ENCODE measurements around the gene FANK1. TPM values are rescaled to one million over a fixed set of nuclear protein-coding genes. Genes with fewer than 3 reads are reported as not detected.

The FANK1 gene
- total and polyA plus RNA-seq, 2 donors from 2014 or later: 8.6 to 13.4 TPM

GRCh38 chr10:126011995-126012394, 115.6 kb downstream of the FANK1 start:
- TF ChIP-seq CTCF (IDR thresholded peaks at IDR 0.05; ENCODE audit: borderline replicate concordance, extremely low read depth, insufficient read depth): no peak
- no peak for FAIRE-seq

GRCh38 chr10:126012485-126012884, 116.1 kb downstream of the FANK1 start:
- Histone ChIP-seq H3K36me3 (ENCODE audit: control insufficient read depth in 2 of 3, insufficient read depth in 3 of 3, low read length in 3 of 3) (no peaks in the 10 kb centered on the region), H3K27ac (ENCODE audit: low read depth in 2 of 2, low read length in 2 of 2) (no peak overlapping the region), H3K9me3 (ENCODE audit: control insufficient read depth in 2 of 3, insufficient read depth in 1 of 3, low read length in 3 of 3) (no peaks in the 10 kb centered on the region), H3K4me1 (ENCODE audit: control insufficient read depth in 2 of 3, insufficient read depth in 2 of 3, low read depth in 1 of 3, low read length in 3 of 3) (peaks cover 0 to 21% (median 4%) of the 10 kb centered on the region in 3 donors), H3K4me3 (ENCODE audit: low read length in 3 of 3) (no peak overlapping the region), H3K9ac (ENCODE audit: low read length in 3 of 3) (no peak overlapping the region), H3K27me3 (ENCODE audit: control insufficient read depth, insufficient read depth, low read length) (no peaks in the 10 kb centered on the region)
- DNase-seq (no peak), FAIRE-seq (no peak)
- TF ChIP-seq CTCF (IDR thresholded peaks at IDR 0.05; ENCODE audit: borderline replicate concordance, extremely low read depth, insufficient read depth): no peak
- intact Hi-C loops (cut with DNase I): no loop called here

More at GRCh38 chr10:126011995-126012394, 115.6 kb downstream of the FANK1 start:
- no peak for DNase-seq
- Histone ChIP-seq H3K27ac (ENCODE audit: low read depth in 2 of 2, low read length in 2 of 2) (no peak overlapping the region), H3K36me3 (ENCODE audit: control insufficient read depth in 2 of 3, insufficient read depth in 3 of 3, low read length in 3 of 3) (no peaks in the 10 kb centered on the region), H3K4me3 (ENCODE audit: low read length in 3 of 3) (no peak overlapping the region), H3K27me3 (ENCODE audit: control insufficient read depth, insufficient read depth, low read length) (no peaks in the 10 kb centered on the region), H3K9ac (ENCODE audit: low read length in 3 of 3) (no peak overlapping the region), H3K4me1 (ENCODE audit: control insufficient read depth in 2 of 3, insufficient read depth in 2 of 3, low read depth in 1 of 3, low read length in 3 of 3) (peaks cover 0 to 16% (median 4%) of the 10 kb centered on the region in 3 donors), H3K9me3 (ENCODE audit: control insufficient read depth in 2 of 3, insufficient read depth in 1 of 3, low read length in 3 of 3) (no peaks in the 10 kb centered on the region)
- intact Hi-C loops (cut with DNase I): no loop called here

- Histone ChIP-seq H3K9me3 (ENCODE audit: control insufficient read depth in 2 of 3, insufficient read depth in 1 of 3, low read length in 3 of 3) (no peaks in the 10 kb centered on the region), H3K27me3 (ENCODE audit: control insufficient read depth, insufficient read depth, low read length) (no peaks in the 10 kb centered on the region), H3K36me3 (ENCODE audit: control insufficient read depth in 2 of 3, insufficient read depth in 3 of 3, low read length in 3 of 3) (no peaks in the 10 kb centered on the region), H3K4me1 (ENCODE audit: control insufficient read depth in 2 of 3, insufficient read depth in 2 of 3, low read depth in 1 of 3, low read length in 3 of 3) (peaks cover 0 to 24% (median 4%) of the 10 kb centered on the region in 3 donors), H3K9ac (ENCODE audit: low read length in 3 of 3) (no peak overlapping the region), H3K4me3 (ENCODE audit: low read length in 3 of 3) (no peak overlapping the region), H3K27ac (ENCODE audit: low read depth in 2 of 2, low read length in 2 of 2) (no peak overlapping the region)
- intact Hi-C loops (cut with DNase I): no loop called here
- no peak for FAIRE-seq
- DNase-seq: peak in 2 of 5 donors; percentile 27 to 41
- no peak for TF ChIP-seq CTCF (IDR thresholded peaks at IDR 0.05; ENCODE audit: borderline replicate concordance, extremely low read depth, insufficient read depth)
These were observed 117.3 kb downstream of the FANK1 start for GRCh38 chr10:126013489-126014281.

Data from kidney (tissue), 14 donors.